Measurements from ENCODE around the gene MYO16. TPM values are rescaled to one million over a fixed set of nuclear protein-coding genes. Genes with fewer than 3 reads are reported as not detected.

Gene MYO16
- total and polyA plus RNA-seq, 9 donors = under 0.01 to 0.37 (median 0.16) TPM; not detected in 2

- Histone ChIP-seq H3K27me3 (no peaks in the 10 kb centered on the region), H3K36me3 (no peaks in the 10 kb centered on the region), H3K4me3 (no peak overlapping the region), H3K9me3 (no peaks in the 10 kb centered on the region), H3K4me1 (ENCODE audit: insufficient read depth) (no peaks in the 10 kb centered on the region), H3K27ac (no peak overlapping the region)
- TF ChIP-seq EP300 (IDR thresholded peaks at IDR 0.05) (no peak), POLR2A (IDR thresholded peaks at IDR 0.05) (no peak), CTCF (IDR thresholded peaks at IDR 0.05) (no peak)
- DNase-seq = no peak
- intact Hi-C loops (cut with DNase I) = no loop called here
- WGBS, 3 donors = 94 to 96% (median 94%) methylated on average over 4 of the region's 4 CpGs
Observed at GRCh38 chr13:109021558-109021957, 392.1 kb downstream of the MYO16 start.

DNA sequence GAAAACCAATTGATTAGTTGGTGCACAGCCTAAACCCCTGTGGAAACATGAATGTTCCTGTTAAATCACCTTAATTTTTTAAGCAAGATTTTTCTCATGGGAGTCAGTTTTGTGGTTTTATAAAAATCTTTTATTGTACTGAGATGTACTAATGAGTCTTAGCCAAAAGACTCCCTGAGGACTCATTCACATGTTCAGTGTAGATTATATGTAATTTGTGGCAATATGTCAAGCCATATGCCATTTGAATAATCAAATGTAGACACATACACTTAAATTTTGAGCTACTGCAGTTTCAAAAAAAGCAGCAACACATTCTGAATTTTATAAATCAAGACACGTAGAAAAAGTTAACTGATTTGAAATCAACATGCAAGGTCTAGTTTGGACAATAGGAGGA lies 395.2 kb downstream of the MYO16 start:
- Histone ChIP-seq H3K9me3 (no peaks in the 10 kb centered on the region), H3K4me1 (ENCODE audit: insufficient read depth) (no peaks in the 10 kb centered on the region), H3K27ac (no peak overlapping the region), H3K36me3 (no peaks in the 10 kb centered on the region), H3K4me3 (no peak overlapping the region), H3K27me3 (no peaks in the 10 kb centered on the region)
- 86 to 95% (median 86%) methylated on average over 1 of the region's 1 CpG for WGBS, 3 donors
- intact Hi-C loops (cut with DNase I) = no loop called here
- no peak for DNase-seq
- TF ChIP-seq CTCF (IDR thresholded peaks at IDR 0.05) (no peak), POLR2A (IDR thresholded peaks at IDR 0.05) (no peak), EP300 (IDR thresholded peaks at IDR 0.05) (no peak)

- H3K27me3 ChIP-seq = no peaks in the 10 kb centered on the region
- DNase-seq = no peak
- no peak for TF ChIP-seq EP300 (IDR thresholded peaks at IDR 0.05)
- TF ChIP-seq POLR2A (IDR thresholded peaks at IDR 0.05) = no peak
- TF ChIP-seq CTCF (IDR thresholded peaks at IDR 0.05) = no peak
- H3K4me3 ChIP-seq = no peak overlapping the region
- no peaks in the 10 kb centered on the region for H3K9me3 ChIP-seq
- 64 to 80% (median 67%) methylated on average over 4 of the region's 4 CpGs for WGBS, 3 donors
- no peaks in the 10 kb centered on the region for H3K4me1 ChIP-seq (ENCODE audit: insufficient read depth)
- no peaks in the 10 kb centered on the region for H3K36me3 ChIP-seq
- intact Hi-C loops (cut with DNase I) = no loop called here
- H3K27ac ChIP-seq = no peak overlapping the region
Observed at GRCh38 chr13:109026266-109026665, 396.9 kb downstream of the MYO16 start.

- no peak for TF ChIP-seq CTCF (IDR thresholded peaks at IDR 0.05)
- no peak for TF ChIP-seq EP300 (IDR thresholded peaks at IDR 0.05)
- TF ChIP-seq POLR2A (IDR thresholded peaks at IDR 0.05) = no peak
- H3K9me3 ChIP-seq = no peaks in the 10 kb centered on the region
- H3K4me3 ChIP-seq = no peak overlapping the region
- H3K4me1 ChIP-seq (ENCODE audit: insufficient read depth) = no peaks in the 10 kb centered on the region
- no peak for DNase-seq
- H3K36me3 ChIP-seq = no peaks in the 10 kb centered on the region
- no peak overlapping the region for H3K27ac ChIP-seq
- H3K27me3 ChIP-seq = no peaks in the 10 kb centered on the region
- intact Hi-C loops (cut with DNase I) = no loop called here
- 63 to 71% (median 69%) methylated on average over 9 of the region's 9 CpGs for WGBS, 3 donors
Observed at GRCh38 chr13:109028624-109029023, 399.2 kb downstream of the MYO16 start.

DNA sequence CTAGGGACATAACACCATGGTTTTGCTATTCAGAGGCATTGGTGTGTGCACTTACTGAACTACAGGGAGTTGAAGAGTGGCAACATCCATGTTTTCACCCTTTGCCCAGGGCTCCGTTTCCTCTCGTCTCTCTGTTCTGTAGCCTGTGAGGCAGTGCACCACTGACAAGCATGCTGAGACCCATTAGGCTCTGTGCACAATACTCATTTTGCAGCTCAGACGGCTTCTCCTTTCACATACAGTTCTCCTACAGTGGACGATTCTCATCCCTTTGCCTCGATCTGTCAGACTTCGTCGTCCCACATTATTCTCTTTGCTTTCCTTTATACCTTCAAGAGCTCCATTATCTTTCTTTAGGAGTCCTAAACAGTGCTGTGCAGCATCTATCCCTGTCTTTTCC lies 403.7 kb downstream of the MYO16 start:
- Histone ChIP-seq H3K36me3 (no peaks in the 10 kb centered on the region), H3K27ac (no peak overlapping the region), H3K4me1 (ENCODE audit: insufficient read depth) (no peaks in the 10 kb centered on the region), H3K4me3 (no peak overlapping the region), H3K27me3 (no peaks in the 10 kb centered on the region), H3K9me3 (no peaks in the 10 kb centered on the region)
- intact Hi-C loops (cut with DNase I) = no loop called here
- no peak for DNase-seq
- WGBS, 3 donors = 82 to 94% (median 88%) methylated on average over 7 of the region's 7 CpGs
- TF ChIP-seq CTCF (IDR thresholded peaks at IDR 0.05) (no peak), POLR2A (IDR thresholded peaks at IDR 0.05) (no peak), EP300 (IDR thresholded peaks at IDR 0.05) (no peak)

Measured in ovary (tissue), 9 donors.